ENCODE measurements around the gene FRY. TPM values are rescaled to one million over a fixed set of nuclear protein-coding genes. Genes with fewer than 3 reads are reported as not detected.

Gene FRY
- total and polyA plus RNA-seq, 9 of the 15 experiments (the other 6 are each of a cell fraction or from before 2014, with no cell fraction given): 0.03 to 0.31 (median 0.11) TPM; not detected in 3

DNA sequence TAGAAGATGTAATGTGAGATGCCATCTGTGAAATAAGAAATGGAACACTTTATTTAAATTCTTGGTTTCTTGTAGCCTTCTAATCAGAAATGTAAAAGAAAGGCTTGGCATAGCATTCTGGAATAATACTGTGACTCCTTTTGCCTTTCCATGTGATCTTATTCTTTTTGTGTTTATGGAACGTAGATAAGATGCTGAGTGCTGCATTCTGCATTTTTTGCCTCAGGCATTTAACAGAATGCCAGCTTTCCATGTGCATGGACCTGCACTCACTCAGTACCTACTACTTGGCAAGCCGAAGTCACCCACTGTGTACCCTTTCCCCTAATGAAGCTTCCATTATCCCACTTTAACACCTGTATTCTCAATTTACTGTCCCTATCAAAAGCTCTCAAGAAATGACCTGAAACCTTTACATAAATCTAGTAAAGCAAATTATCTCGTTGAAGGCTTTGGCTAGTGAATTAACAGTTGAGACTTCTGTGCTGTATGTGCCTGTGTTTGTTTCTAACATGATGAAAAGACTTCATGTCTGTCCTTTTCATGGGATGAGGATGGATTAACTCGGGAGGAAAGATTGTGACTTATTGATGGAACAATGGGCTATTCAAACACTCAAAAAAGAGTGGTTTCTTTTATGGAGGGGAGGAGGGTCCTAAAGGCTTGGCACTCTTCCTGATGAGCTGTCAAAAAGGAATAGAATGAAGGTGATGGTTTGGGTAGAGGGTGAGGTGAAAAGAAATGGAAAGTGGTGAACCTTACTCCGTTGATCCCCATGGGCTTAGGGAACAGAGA is 44.7 kb upstream of the FRY start (continued):
- TF ChIP-seq E2F4 (CRISPR knock-in tag; IDR thresholded peaks at IDR 0.05; ENCODE audit: low read depth) (no peak), USF1 (CRISPR knock-in tag; IDR thresholded peaks at IDR 0.05) (no peak), GTF2A2 (tag; IDR thresholded peaks at IDR 0.05) (no peak), RNF2 (IDR thresholded peaks at IDR 0.05) (no peak), ZSCAN32 (CRISPR knock-in tag; IDR thresholded peaks at IDR 0.05) (no peak), ZNF175 (CRISPR knock-in tag; IDR thresholded peaks at IDR 0.05; ENCODE audit: low read depth) (no peak), NCOA6 (IDR thresholded peaks at IDR 0.05) (no peak), MECOM (CRISPR knock-in tag; IDR thresholded peaks at IDR 0.05) (no peak), ZEB2 (IDR thresholded peaks at IDR 0.05) (no peak), ZNF445 (CRISPR knock-in tag; IDR thresholded peaks at IDR 0.05; ENCODE audit: low read depth) (no peak), MED1 (CRISPR knock-in tag; IDR thresholded peaks at IDR 0.05; ENCODE audit: borderline replicate concordance) (no peak)
- TF ChIP-seq, protein P1, sequence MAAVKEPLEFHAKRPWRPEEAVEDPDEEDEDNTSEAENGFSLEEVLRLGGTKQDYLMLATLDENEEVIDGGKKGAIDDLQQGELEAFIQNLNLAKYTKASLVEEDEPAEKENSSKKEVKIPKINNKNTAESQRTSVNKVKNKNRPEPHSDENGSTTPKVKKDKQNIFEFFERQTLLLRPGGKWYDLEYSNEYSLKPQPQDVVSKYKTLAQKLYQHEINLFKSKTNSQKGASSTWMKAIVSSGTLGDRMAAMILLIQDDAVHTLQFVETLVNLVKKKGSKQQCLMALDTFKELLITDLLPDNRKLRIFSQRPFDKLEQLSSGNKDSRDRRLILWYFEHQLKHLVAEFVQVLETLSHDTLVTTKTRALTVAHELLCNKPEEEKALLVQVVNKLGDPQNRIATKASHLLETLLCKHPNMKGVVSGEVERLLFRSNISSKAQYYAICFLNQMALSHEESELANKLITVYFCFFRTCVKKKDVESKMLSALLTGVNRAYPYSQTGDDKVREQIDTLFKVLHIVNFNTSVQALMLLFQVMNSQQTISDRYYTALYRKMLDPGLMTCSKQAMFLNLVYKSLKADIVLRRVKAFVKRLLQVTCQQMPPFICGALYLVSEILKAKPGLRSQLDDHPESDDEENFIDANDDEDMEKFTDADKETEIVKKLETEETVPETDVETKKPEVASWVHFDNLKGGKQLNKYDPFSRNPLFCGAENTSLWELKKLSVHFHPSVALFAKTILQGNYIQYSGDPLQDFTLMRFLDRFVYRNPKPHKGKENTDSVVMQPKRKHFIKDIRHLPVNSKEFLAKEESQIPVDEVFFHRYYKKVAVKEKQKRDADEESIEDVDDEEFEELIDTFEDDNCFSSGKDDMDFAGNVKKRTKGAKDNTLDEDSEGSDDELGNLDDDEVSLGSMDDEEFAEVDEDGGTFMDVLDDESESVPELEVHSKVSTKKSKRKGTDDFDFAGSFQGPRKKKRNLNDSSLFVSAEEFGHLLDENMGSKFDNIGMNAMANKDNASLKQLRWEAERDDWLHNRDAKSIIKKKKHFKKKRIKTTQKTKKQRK (IDR thresholded peaks at IDR 0.05; ENCODE audit: borderline replicate concordance, low read depth, low read length): no peak

Data from K562 (cell line).